RWPE1 (cell line): ENCODE measurements around the gene LRRFIP1.

Experiments used
- CTCF ChIA-PET: fragments of 350-600 bp; sonication (Branson Sonifier 250); formaldehyde crosslinking; extraction: SDS; loops from one replicate; lab custom pipeline; 2021; lab: Yijun Ruan, JAX
- POLR2A ChIA-PET: fragments of 400-600 bp; formaldehyde crosslinking; extraction: SDS; loops from one replicate; lab custom pipeline; 2020; ENCODE audit warnings: antibody characterized with exemption; ENCODE audit not compliant: low non-redundant PET; lab: Yijun Ruan, JAX
- DNase-seq: peaks from one replicate; pipeline ENCODE4 v3.0.0; 2012; ENCODE audit warnings: low spot score
- H3K27ac ChIP-seq: fragments of 450-650 bp; 2 replicates; pipeline ENCODE4 v1.5.1; 2017
- TF ChIP-seq, protein P1 (sequence below): fragments of 450-650 bp; conservative IDR thresholded peaks from 2 replicates; pipeline ENCODE4 v1.5.1; 2017; ENCODE audit warnings: low read depth, mild to moderate bottlenecking

The LRRFIP1 gene

GRCh38 chr2:237645261-237645660 is 17.9 kb downstream of the LRRFIP1 start:
- CTCF ChIA-PET: interaction anchor here (0.6 kb wide), 2 partner anchors 11 to 1250 kb away, joined by 3 to 5 read pairs; no protein-coding TSS in a partner anchor
- TF ChIP-seq, protein P1, sequence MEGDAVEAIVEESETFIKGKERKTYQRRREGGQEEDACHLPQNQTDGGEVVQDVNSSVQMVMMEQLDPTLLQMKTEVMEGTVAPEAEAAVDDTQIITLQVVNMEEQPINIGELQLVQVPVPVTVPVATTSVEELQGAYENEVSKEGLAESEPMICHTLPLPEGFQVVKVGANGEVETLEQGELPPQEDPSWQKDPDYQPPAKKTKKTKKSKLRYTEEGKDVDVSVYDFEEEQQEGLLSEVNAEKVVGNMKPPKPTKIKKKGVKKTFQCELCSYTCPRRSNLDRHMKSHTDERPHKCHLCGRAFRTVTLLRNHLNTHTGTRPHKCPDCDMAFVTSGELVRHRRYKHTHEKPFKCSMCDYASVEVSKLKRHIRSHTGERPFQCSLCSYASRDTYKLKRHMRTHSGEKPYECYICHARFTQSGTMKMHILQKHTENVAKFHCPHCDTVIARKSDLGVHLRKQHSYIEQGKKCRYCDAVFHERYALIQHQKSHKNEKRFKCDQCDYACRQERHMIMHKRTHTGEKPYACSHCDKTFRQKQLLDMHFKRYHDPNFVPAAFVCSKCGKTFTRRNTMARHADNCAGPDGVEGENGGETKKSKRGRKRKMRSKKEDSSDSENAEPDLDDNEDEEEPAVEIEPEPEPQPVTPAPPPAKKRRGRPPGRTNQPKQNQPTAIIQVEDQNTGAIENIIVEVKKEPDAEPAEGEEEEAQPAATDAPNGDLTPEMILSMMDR: no peak
- DNase-seq: no peak
- no peak overlapping the region for H3K27ac ChIP-seq
- POLR2A ChIA-PET: no interaction called here

DNA sequence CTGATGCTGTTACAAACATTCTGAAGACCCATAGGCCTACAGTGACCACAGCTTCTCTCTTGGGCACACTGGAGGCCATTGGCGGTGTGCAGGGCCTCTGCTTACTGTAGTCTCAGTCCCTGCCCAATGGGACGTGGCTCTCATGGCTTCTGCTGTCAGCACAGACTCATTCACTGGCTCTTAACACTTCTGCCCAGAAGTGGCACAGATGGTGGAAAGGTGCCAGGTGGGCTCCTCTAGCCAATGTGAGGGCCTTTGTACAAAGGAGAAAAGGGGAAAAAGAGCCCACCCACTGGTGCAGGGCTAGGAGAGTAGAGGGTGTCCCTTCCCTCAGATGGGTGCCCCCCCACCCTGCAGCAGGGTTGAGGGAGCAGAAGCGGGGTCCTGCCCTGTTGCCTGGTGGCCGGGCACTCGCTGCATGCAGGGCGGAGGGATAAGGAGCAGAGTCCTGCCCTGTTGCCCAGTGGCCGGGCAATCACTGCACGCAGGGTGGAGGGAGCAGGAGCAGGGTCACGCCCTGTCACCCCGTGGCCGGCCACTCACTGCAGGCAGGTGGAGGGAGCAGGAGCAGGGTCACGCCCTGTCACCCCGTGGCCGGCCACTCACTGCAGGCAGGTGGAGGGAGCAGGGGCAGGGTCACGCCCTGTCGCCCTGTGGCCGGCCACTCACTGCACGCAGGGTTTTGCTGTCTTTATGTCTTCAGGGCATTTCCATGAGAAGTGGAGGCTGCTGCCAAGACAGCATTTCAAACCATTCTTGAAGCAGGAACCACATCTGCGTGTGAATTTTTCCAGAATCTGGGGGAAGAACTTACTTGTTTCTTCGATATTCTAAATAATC is 20.0 kb downstream of the LRRFIP1 start:
- POLR2A ChIA-PET: no interaction called here
- CTCF ChIA-PET: no interaction called here
- TF ChIP-seq, protein P1: no peak
- H3K27ac ChIP-seq: no peak overlapping the region
- no peak for DNase-seq

- ChIA-PET POLR2A (no interaction called here), CTCF (no interaction called here)
- H3K27ac ChIP-seq: no peak overlapping the region
- TF ChIP-seq, protein P1: no peak
- no peak for DNase-seq
Observed at GRCh38 chr2:237648016-237648381, 20.6 kb downstream of the LRRFIP1 start.

GRCh38 chr2:237649541-237650454 is 22.4 kb downstream of the LRRFIP1 start:
- CTCF ChIA-PET: interaction anchor here (0.7 kb wide), 1 partner anchor 124 kb away, joined by 3 read pairs; no protein-coding TSS in a partner anchor
- POLR2A ChIA-PET: no interaction called here
- TF ChIP-seq, protein P1: no peak
- no peak overlapping the region for H3K27ac ChIP-seq
- no peak for DNase-seq

DNA sequence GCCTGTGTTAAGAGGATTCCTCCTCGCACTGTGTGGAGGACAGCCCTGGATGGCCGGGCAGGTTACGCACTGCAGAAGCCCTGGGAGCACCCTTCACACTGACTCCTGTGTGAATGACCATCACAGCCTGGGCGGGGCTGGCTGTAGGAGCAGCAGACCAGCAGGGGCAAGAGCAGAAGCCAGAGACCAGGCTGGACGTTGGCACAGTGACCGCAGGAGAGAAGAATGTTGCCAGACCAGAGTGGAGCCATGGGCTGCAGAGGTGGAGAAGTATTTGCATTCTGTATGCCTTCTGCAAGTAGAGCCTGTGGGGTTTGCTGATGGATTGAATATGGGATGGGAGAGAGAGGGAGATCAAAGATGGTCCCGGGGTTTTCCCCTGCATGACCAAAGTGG is 23.1 kb downstream of the LRRFIP1 start:
- no peak for DNase-seq
- ChIA-PET CTCF (no interaction called here), POLR2A (no interaction called here)
- TF ChIP-seq, protein P1: no peak
- H3K27ac ChIP-seq: no peak overlapping the region

DNA sequence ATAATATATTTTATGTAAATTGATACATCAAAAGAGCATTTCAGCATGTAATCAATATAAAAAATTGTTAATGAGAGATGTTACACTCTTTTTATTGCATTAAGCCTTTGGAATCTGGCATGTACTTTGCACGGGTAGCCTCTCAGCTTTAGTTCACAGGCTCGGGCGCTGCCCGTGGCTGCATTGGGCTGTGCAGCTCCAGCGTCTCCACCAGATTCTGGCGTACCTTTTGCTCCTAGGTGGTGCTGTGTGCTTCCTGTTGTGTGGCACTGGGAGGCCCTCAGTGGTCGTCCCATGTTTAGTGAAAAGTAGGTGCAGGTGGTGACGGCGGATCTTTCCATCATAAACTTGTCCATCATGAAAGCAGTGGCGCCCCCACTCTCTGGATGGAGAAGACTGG is 24.4 kb downstream of the LRRFIP1 start:
- no peak overlapping the region for H3K27ac ChIP-seq
- DNase-seq: no peak
- POLR2A ChIA-PET: no interaction called here
- CTCF ChIA-PET: no interaction called here
- TF ChIP-seq, protein P1: no peak
